Heart left ventricle (tissue), 13 donors: ENCODE data around the gene CDC20.

Experiments used
- POLR2A ChIP-seq, 2 donors: fragments of 450-650 bp; IDR thresholded peaks; one replicate each; pipeline ENCODE4 v1.6.1; 2017; ENCODE audit warnings: antibody characterized with exemption in 2 of 2, mild to moderate bottlenecking in 2 of 2, moderate library complexity in 2 of 2
- TF ChIP-seq, protein P1 (sequence below), 12 donors: fragments of 200-600 bp; sonication (generic) in 4 of 12; IDR thresholded peaks; one replicate each; pipeline versions ENCODE4 v1.5.0 to v1.8.0; 2018 to 2022; ENCODE audit warnings: antibody characterized with exemption in 12 of 12, mild to moderate bottlenecking in 5 of 12
- donor health status: ischemic (EF 13 %, LVEDD 7.1; RV severe dilation, severe dysfunction).
- donor health status: DM: no; HTN: yes; CAD: no.
- donor health status: DM: no; HTN: no; CAD: no.
- donor health status: ischemic (EF 25% LVEDD 6.9; RV normal size, moderate dysfunction).
- donor health status: ischemic (EF 25% LVEDD 5.7; RV mildly dilated, moderate dysfunction).
- donor health status: ischemic (EF 35%, LVEDD 5.7; RV mildly dilated, moderate dysfunction).
- donor health status: nonischemic (EF 11% LVEDD 7.7; RV severe dilation, severe dysfunction).
- donor health status: DM: yes; HTN: yes; CAD: no.
- donor health status: PGD.
- donor health status: ischemic (EF 29% LVEDD 5.4; RV normal size, mild dysfunction).
- donor health status: nonischemic (EF 23%, LVEDD 6.1; RV moderate dilation, normal function).

DNA sequence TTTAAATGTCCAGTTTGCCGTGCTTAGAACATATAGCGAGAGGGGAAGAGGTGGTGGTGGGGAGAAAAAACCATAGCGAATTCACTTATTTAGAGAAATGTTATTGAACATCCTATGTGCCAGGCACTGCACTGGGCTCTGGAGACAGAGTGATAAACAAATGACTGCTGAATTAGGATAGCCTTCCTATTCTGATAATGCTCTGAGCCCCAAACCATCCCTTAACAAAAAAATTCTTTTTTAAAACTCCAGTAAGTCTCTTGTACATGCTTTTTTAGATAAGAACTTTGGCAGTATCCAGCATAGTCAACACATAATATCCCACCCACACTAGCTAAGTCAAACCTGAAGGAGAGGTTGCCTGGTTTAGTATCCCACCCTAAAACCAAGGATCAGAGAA, 39.4 kb downstream of the CDC20 start:
- TF ChIP-seq, protein P1, sequence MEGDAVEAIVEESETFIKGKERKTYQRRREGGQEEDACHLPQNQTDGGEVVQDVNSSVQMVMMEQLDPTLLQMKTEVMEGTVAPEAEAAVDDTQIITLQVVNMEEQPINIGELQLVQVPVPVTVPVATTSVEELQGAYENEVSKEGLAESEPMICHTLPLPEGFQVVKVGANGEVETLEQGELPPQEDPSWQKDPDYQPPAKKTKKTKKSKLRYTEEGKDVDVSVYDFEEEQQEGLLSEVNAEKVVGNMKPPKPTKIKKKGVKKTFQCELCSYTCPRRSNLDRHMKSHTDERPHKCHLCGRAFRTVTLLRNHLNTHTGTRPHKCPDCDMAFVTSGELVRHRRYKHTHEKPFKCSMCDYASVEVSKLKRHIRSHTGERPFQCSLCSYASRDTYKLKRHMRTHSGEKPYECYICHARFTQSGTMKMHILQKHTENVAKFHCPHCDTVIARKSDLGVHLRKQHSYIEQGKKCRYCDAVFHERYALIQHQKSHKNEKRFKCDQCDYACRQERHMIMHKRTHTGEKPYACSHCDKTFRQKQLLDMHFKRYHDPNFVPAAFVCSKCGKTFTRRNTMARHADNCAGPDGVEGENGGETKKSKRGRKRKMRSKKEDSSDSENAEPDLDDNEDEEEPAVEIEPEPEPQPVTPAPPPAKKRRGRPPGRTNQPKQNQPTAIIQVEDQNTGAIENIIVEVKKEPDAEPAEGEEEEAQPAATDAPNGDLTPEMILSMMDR (IDR thresholded peaks at IDR 0.05) = no peak
- TF ChIP-seq POLR2A (IDR thresholded peaks at IDR 0.05) = no peak
